SK-N-SH treated with all-trans-retinoic acid at 6 μM for 48 hours (cell line): ENCODE results near the gene IGFL2.

Experiments
- ATAC-seq: fragments of 200-7000 bp; cut with Tn5 transposase; 3 replicates; pipeline ENCODE4 v1.9.1; 2020; ENCODE audit warnings: mild to moderate bottlenecking, moderate library complexity
- ARNTL ChIP-seq: fragments of 450-650 bp; formaldehyde crosslinking; IDR thresholded peaks from 2 replicates; pipeline ENCODE4 v1.5.0; 2020; ENCODE audit warnings: low read depth, mild to moderate bottlenecking, moderate library complexity, borderline replicate concordance
- BACH2 ChIP-seq: fragments of 250-450 bp; sonication (Bioruptor Pico); IDR thresholded peaks from 2 replicates; pipeline ENCODE4 v1.9.0; 2021; ENCODE audit warnings: mild to moderate bottlenecking, borderline replicate concordance
- CREB5 ChIP-seq: fragments of 250-450 bp; sonication (Bioruptor Pico); IDR thresholded peaks from 2 replicates; pipeline ENCODE4 v1.5.1; 2020; ENCODE audit warnings: low read depth, mild to moderate bottlenecking, moderate library complexity
- CSDC2 ChIP-seq: fragments of 250-450 bp; sonication (Bioruptor Pico); IDR thresholded peaks from 2 replicates; pipeline ENCODE4 v1.5.0; 2020; ENCODE audit warnings: mild to moderate bottlenecking, moderate library complexity
- CSRNP3 ChIP-seq: fragments of 250-450 bp; sonication (Bioruptor Pico); IDR thresholded peaks from 2 replicates; pipeline ENCODE4 v1.5.1; 2021; ENCODE audit warnings: mild to moderate bottlenecking, moderate library complexity
- GLIS3 ChIP-seq: fragments of 250-450 bp; sonication (Bioruptor Pico); IDR thresholded peaks from 2 replicates; pipeline ENCODE4 v1.5.0; 2020; ENCODE audit warnings: mild to moderate bottlenecking, moderate library complexity
- ISL1 ChIP-seq: fragments of 250-450 bp; sonication (Bioruptor Pico); IDR thresholded peaks from 2 replicates; pipeline ENCODE4 v2.1.2; 2022; ENCODE audit warnings: mild to moderate bottlenecking, moderate library complexity
- OSR1 ChIP-seq: fragments of 250-450 bp; sonication (Bioruptor Pico); IDR thresholded peaks from 2 replicates; pipeline ENCODE4 v1.8.0; 2022; ENCODE audit warnings: moderate library complexity, mild to moderate bottlenecking, inconsistent platforms
- POU6F1 ChIP-seq: fragments of 250-450 bp; sonication (Bioruptor Pico); IDR thresholded peaks from 2 replicates; pipeline ENCODE4 v1.8.0; 2021; ENCODE audit warnings: low read depth, mild to moderate bottlenecking, moderate library complexity, borderline replicate concordance
- PPARA ChIP-seq: fragments of 250-450 bp; sonication (Bioruptor Pico); IDR thresholded peaks from 2 replicates; pipeline ENCODE4 v1.5.0; 2020; ENCODE audit warnings: mild to moderate bottlenecking, borderline replicate concordance
- RARB ChIP-seq: fragments of 250-450 bp; sonication (Bioruptor Pico); IDR thresholded peaks from 2 replicates; pipeline ENCODE4 v1.8.0; 2021; ENCODE audit warnings: mild to moderate bottlenecking, moderate library complexity
- SNAI2 ChIP-seq: fragments of 250-450 bp; sonication (Bioruptor Pico); IDR thresholded peaks from 2 replicates; pipeline ENCODE4 v1.5.0; 2020; ENCODE audit warnings: mild to moderate bottlenecking, moderate library complexity
- TCF4 ChIP-seq: fragments of 250-450 bp; sonication (Bioruptor Pico); IDR thresholded peaks from 2 replicates; pipeline ENCODE4 v1.8.0; 2021; ENCODE audit warnings: mild to moderate bottlenecking, moderate library complexity, borderline replicate concordance
- TOX ChIP-seq: fragments of 250-450 bp; sonication (Bioruptor Pico); IDR thresholded peaks from 2 replicates; pipeline ENCODE4 v1.8.0; 2021; ENCODE audit warnings: mild to moderate bottlenecking, moderate library complexity, borderline replicate concordance
- TSHZ2 ChIP-seq: fragments of 250-450 bp; sonication (Bioruptor Pico); IDR thresholded peaks from 2 replicates; pipeline ENCODE4 v1.5.0; 2020; ENCODE audit warnings: mild to moderate bottlenecking, moderate library complexity
- ZC3H10 ChIP-seq: fragments of 250-450 bp; sonication (Bioruptor Pico); IDR thresholded peaks from 2 replicates; pipeline ENCODE4 v1.5.1; 2021; ENCODE audit warnings: mild to moderate bottlenecking, moderate library complexity
- ZFP30 ChIP-seq: fragments of 450-650 bp; formaldehyde crosslinking; IDR thresholded peaks from 2 replicates; pipeline ENCODE4 v1.5.0; 2022; ENCODE audit warnings: mild to moderate bottlenecking, moderate library complexity
- ZNF565 ChIP-seq: fragments of 450-650 bp; formaldehyde crosslinking; conservative IDR thresholded peaks from 2 replicates; pipeline ENCODE4 v1.5.0; 2020; ENCODE audit warnings: low read depth, mild to moderate bottlenecking, moderate library complexity
- ZNF70 ChIP-seq: fragments of 450-650 bp; formaldehyde crosslinking; IDR thresholded peaks from 2 replicates; pipeline ENCODE4 v1.5.0; 2020; ENCODE audit warnings: mild to moderate bottlenecking, moderate library complexity
- ZNF8 ChIP-seq: fragments of 450-650 bp; formaldehyde crosslinking; IDR thresholded peaks from 2 replicates; pipeline ENCODE4 v1.5.0; 2020; ENCODE audit warnings: mild to moderate bottlenecking, moderate library complexity

IGFL2 gene

GRCh38 chr19:46201454-46202310 lies 53.6 kb downstream of the IGFL2 start:
- no peak for TF ChIP-seq PPARA (CRISPR knock-in tag)
- TF ChIP-seq TCF4 (CRISPR knock-in tag) = no peak
- TF ChIP-seq ZC3H10 (CRISPR knock-in tag) = no peak
- TF ChIP-seq ARNTL (CRISPR knock-in tag) = no peak
- TF ChIP-seq ZNF70 (CRISPR knock-in tag) = no peak
- no peak for TF ChIP-seq TOX
- no peak for TF ChIP-seq ZNF8 (CRISPR knock-in tag)
- no peak for TF ChIP-seq POU6F1 (CRISPR knock-in tag)
- no peak for TF ChIP-seq ZFP30 (CRISPR knock-in tag)
- TF ChIP-seq OSR1 (CRISPR knock-in tag) = no peak
- no peak for TF ChIP-seq CREB5 (CRISPR knock-in tag)
- TF ChIP-seq CSDC2 (CRISPR knock-in tag) = no peak
- no peak for TF ChIP-seq SNAI2 (CRISPR knock-in tag)
- TF ChIP-seq RARB (CRISPR knock-in tag) = no peak
- TF ChIP-seq ISL1 (CRISPR knock-in tag) = no peak
- TF ChIP-seq GLIS3 (CRISPR knock-in tag) = no peak
- TF ChIP-seq CSRNP3 (CRISPR knock-in tag) = no peak
- no peak for TF ChIP-seq BACH2 (CRISPR knock-in tag)
- no peak for ATAC-seq

- no peak for ATAC-seq
Observed at GRCh38 chr19:46202426-46202825, 54.4 kb downstream of the IGFL2 start.

More at GRCh38 chr19:46202426-46202825, 54.4 kb downstream of the IGFL2 start:
- TF ChIP-seq ZNF565 (CRISPR knock-in tag) (no peak), CREB5 (CRISPR knock-in tag) (no peak), ARNTL (CRISPR knock-in tag) (no peak), TOX (no peak), ISL1 (CRISPR knock-in tag) (no peak), TSHZ2 (CRISPR knock-in tag) (no peak), CSRNP3 (CRISPR knock-in tag) (no peak), ZNF70 (CRISPR knock-in tag) (no peak), ZNF8 (CRISPR knock-in tag) (no peak), TCF4 (CRISPR knock-in tag) (no peak), POU6F1 (CRISPR knock-in tag) (no peak), BACH2 (CRISPR knock-in tag) (no peak), OSR1 (CRISPR knock-in tag) (no peak), SNAI2 (CRISPR knock-in tag) (no peak)
